ENCODE measurements around the gene SIM2.

GRCh38 chr21:36733857-36734256 lies 34.9 kb downstream of the SIM2 start:
- TF ChIP-seq POLR2AphosphoS5 (IDR thresholded peaks at IDR 0.05; ENCODE audit: borderline replicate concordance, low read depth, low read length) (no peak), EZH2 (IDR thresholded peaks at IDR 0.05) (no peak), FOXP2 (optimal IDR thresholded peaks at IDR 0.05; ENCODE audit: control extremely low read depth, extremely low read length, insufficient read depth) (no peak)

Measured in SK-N-MC (cell line).